Mesendoderm (in vitro differentiated cells): ENCODE results near the gene PLPP1. TPM values are rescaled to one million over a fixed set of nuclear protein-coding genes. Genes with fewer than 3 reads are reported as not detected.
A peak's percentile ranks its signal among the peaks of the same experiment; 100 is the strongest.

Experiments used
- DNase-seq: peaks from one replicate; pipeline ENCODE4 v3.0.0; 2013
- H2AK5ac ChIP-seq: 2 replicates; pipeline ENCODE4 v1.6.1; 2013; ENCODE audit warnings: low read length, inconsistent platforms
- H2BK120ac ChIP-seq: 2 replicates; pipeline ENCODE4 v1.6.1; 2013; ENCODE audit warnings: low read depth, mild to moderate bottlenecking, low read length, moderate library complexity, mixed read lengths
- H2BK15ac ChIP-seq: replicated peaks from 2 replicates; pipeline ENCODE4 v1.6.1; 2013; ENCODE audit warnings: low read depth, mild to moderate bottlenecking, moderate library complexity
- H2BK5ac ChIP-seq: 2 replicates; pipeline ENCODE4 v1.6.1; 2013; ENCODE audit warnings: low read length, inconsistent platforms
- H3K18ac ChIP-seq: 2 replicates; pipeline ENCODE4 v1.6.1; 2013; ENCODE audit warnings: mild to moderate bottlenecking, low read length, mixed read lengths
- H3K23ac ChIP-seq: one replicate; pipeline ENCODE4 v1.6.1; 2013; ENCODE audit warnings: low read length
- H3K27ac ChIP-seq: 2 replicates; pipeline ENCODE4 v1.5.1; 2013; ENCODE audit warnings: low read depth, mild to moderate bottlenecking, inconsistent platforms, low read length, moderate library complexity
- H3K27me3 ChIP-seq: 2 replicates; pipeline ENCODE4 v1.6.1; 2013; ENCODE audit warnings: low read length, control low read depth, mild to moderate bottlenecking, inconsistent platforms; ENCODE audit not compliant: insufficient read depth, poor library complexity
- H3K36me3 ChIP-seq: 2 replicates; pipeline ENCODE4 v1.6.1; 2013; ENCODE audit warnings: low read length, inconsistent platforms; ENCODE audit not compliant: control insufficient read depth, insufficient read depth
- H3K4ac ChIP-seq: one replicate; pipeline ENCODE4 v1.6.1; 2013; ENCODE audit warnings: low read depth, mild to moderate bottlenecking, low read length, moderate library complexity
- H3K4me1 ChIP-seq: 2 replicates; pipeline ENCODE4 v1.6.1; 2013; ENCODE audit warnings: low read depth, low read length, inconsistent platforms; ENCODE audit not compliant: control insufficient read depth
- H3K4me2 ChIP-seq: 2 replicates; pipeline ENCODE4 v1.6.1; 2013; ENCODE audit warnings: low read length
- H3K4me3 ChIP-seq: 2 replicates; pipeline ENCODE4 v1.5.1; 2013; ENCODE audit warnings: mild to moderate bottlenecking, low read length
- H3K56ac ChIP-seq: one replicate; pipeline ENCODE4 v1.6.1; 2013; ENCODE audit warnings: low read length
- H3K79me1 ChIP-seq: 2 replicates; pipeline ENCODE4 v1.6.1; 2013; ENCODE audit warnings: low read length, inconsistent platforms
- H3K79me2 ChIP-seq: 2 replicates; pipeline ENCODE4 v1.6.1; 2013; ENCODE audit warnings: mild to moderate bottlenecking, low read length; ENCODE audit not compliant: control insufficient read depth, insufficient read depth
- H3K9ac ChIP-seq: 2 replicates; pipeline ENCODE4 v1.6.1; 2013; ENCODE audit warnings: low read length, inconsistent platforms
- H4K5ac ChIP-seq: one replicate; pipeline ENCODE4 v1.6.1; 2013; ENCODE audit warnings: low read length
- H4K8ac ChIP-seq: one replicate; pipeline ENCODE4 v1.6.1; 2013; ENCODE audit warnings: low read depth, mild to moderate bottlenecking, control low read depth, low read length, moderate library complexity
- WGBS: extraction: QIAGEN DNeasy Blood & Tissue Kit; methylation state at CpG from one replicate; pipeline ENCODE4 v1.1.7; 2013; ENCODE audit warnings: low lambda C conversion rate, missing lambda C conversion rate; ENCODE audit not compliant: insufficient coverage; ENCODE audit errors: extremely low coverage; 5-methylcytosine and 5-hydroxymethylcytosine counted together
- polyA plus RNA-seq, 2 experiments: library from polyadenylated mRNA; stranded (reverse); fragments of 200-250 nt; gene quantifications; one replicate each; pipeline ENCODE4 v1.2.3, GENCODE V29; 2013

PLPP1 gene
- polyA plus RNA-seq (2013, experiment 1 of 2): 14.6 TPM
- 14.9 TPM for polyA plus RNA-seq (2013, experiment 2 of 2)

- Histone ChIP-seq H2BK5ac (peak within 1 kb of the TSS; percentile 92), H3K79me1 (peaks cover 3% of the 10 kb centered on the region), H3K56ac (peak within 1 kb of the TSS; percentile 96), H3K9ac (peak within 1 kb of the TSS; percentile 88), H2AK5ac (no peak within 1 kb of the TSS), H3K79me2 (peaks cover 33% of the 10 kb centered on the region), H3K18ac (peak within 1 kb of the TSS; percentile 88), H3K27ac (peak within 1 kb of the TSS; percentile 94), H2BK120ac (no peak within 1 kb of the TSS), H2BK15ac (no peak within 1 kb of the TSS), H3K4me3 (peak within 1 kb of the TSS; percentile 66), H4K8ac (no peak within 1 kb of the TSS), H3K23ac (peak within 1 kb of the TSS; percentile 26), H3K4me1 (peaks cover 1% of the 10 kb centered on the region), H4K5ac (no peak within 1 kb of the TSS), H3K4ac (peak within 1 kb of the TSS; percentile 62), H3K27me3 (no peaks in the 10 kb centered on the region), H3K4me2 (peak within 1 kb of the TSS; percentile 78), H3K36me3 (no peaks in the 10 kb centered on the region)
- WGBS: no CpG with 5 or more reads among the region's 91 CpGs
- peak; percentile 93 for DNase-seq
Observed at GRCh38 chr5:55534436-55535198, at the start of gene PLPP1. Gene PLPP1, minus strand, starts transcription at chr5:55534964. Its CDS starts 335 bp downstream, at chr5:55534629.

GRCh38 chr5:55583578-55583977 is 48.8 kb upstream of the PLPP1 start:
- no CpG with 5 or more reads among the region's 9 CpGs for WGBS
- H3K4me2 ChIP-seq: no peak overlapping the region
- H3K4me1 ChIP-seq: no peaks in the 10 kb centered on the region
- H4K8ac ChIP-seq: no peak overlapping the region
- H3K27me3 ChIP-seq: no peaks in the 10 kb centered on the region
- no peak overlapping the region for H3K23ac ChIP-seq
- DNase-seq: no peak
- no peak overlapping the region for H2BK120ac ChIP-seq
- H3K36me3 ChIP-seq: no peaks in the 10 kb centered on the region
- H4K5ac ChIP-seq: no peak overlapping the region
- no peaks in the 10 kb centered on the region for H3K79me1 ChIP-seq
- H3K79me2 ChIP-seq: no peaks in the 10 kb centered on the region
- no peak overlapping the region for H3K27ac ChIP-seq
- H2BK5ac ChIP-seq: no peak overlapping the region
- H2BK15ac ChIP-seq: no peak overlapping the region
- no peak overlapping the region for H3K9ac ChIP-seq
- no peak overlapping the region for H3K4ac ChIP-seq
- no peak overlapping the region for H3K4me3 ChIP-seq
- no peak overlapping the region for H3K18ac ChIP-seq
- H2AK5ac ChIP-seq: no peak overlapping the region
- H3K56ac ChIP-seq: no peak overlapping the region

GRCh38 chr5:55582256-55582655 is 47.5 kb upstream of the PLPP1 start:
- no peak overlapping the region for H3K18ac ChIP-seq
- H3K4ac ChIP-seq: no peak overlapping the region
- H2BK5ac ChIP-seq: no peak overlapping the region
- H2BK15ac ChIP-seq: no peak overlapping the region
- no peaks in the 10 kb centered on the region for H3K79me2 ChIP-seq
- H3K27me3 ChIP-seq: no peaks in the 10 kb centered on the region
- WGBS: no CpG with 5 or more reads among the region's 2 CpGs
- H3K9ac ChIP-seq: no peak overlapping the region
- no peaks in the 10 kb centered on the region for H3K79me1 ChIP-seq
- H3K36me3 ChIP-seq: no peaks in the 10 kb centered on the region
- H2AK5ac ChIP-seq: no peak overlapping the region
- H2BK120ac ChIP-seq: no peak overlapping the region
- DNase-seq: no peak
- H3K27ac ChIP-seq: no peak overlapping the region
- no peak overlapping the region for H3K4me3 ChIP-seq
- H3K4me1 ChIP-seq: no peaks in the 10 kb centered on the region
- no peak overlapping the region for H4K8ac ChIP-seq
- no peak overlapping the region for H3K56ac ChIP-seq
- no peak overlapping the region for H3K4me2 ChIP-seq
- no peak overlapping the region for H4K5ac ChIP-seq
- no peak overlapping the region for H3K23ac ChIP-seq

GRCh38 chr5:55580042-55580441 is 45.3 kb upstream of the PLPP1 start:
- H3K9ac ChIP-seq: no peak overlapping the region
- H3K4me2 ChIP-seq: no peak overlapping the region
- no CpG with 5 or more reads among the region's 6 CpGs for WGBS

GRCh38 chr5:55578771-55579170 is 44.0 kb upstream of the PLPP1 start:
- peak; percentile 74 for DNase-seq
- H3K4ac ChIP-seq: no peak overlapping the region
- H3K27me3 ChIP-seq: no peaks in the 10 kb centered on the region
- H3K23ac ChIP-seq: no peak overlapping the region
- no peak overlapping the region for H3K18ac ChIP-seq
- H3K56ac ChIP-seq: no peak overlapping the region
- no peaks in the 10 kb centered on the region for H3K36me3 ChIP-seq
- no peak overlapping the region for H4K8ac ChIP-seq
- no peak overlapping the region for H2BK120ac ChIP-seq
- no peak overlapping the region for H2BK5ac ChIP-seq
- no peak overlapping the region for H2AK5ac ChIP-seq
- H3K4me2 ChIP-seq: no peak overlapping the region
- H3K79me2 ChIP-seq: no peaks in the 10 kb centered on the region
- H3K9ac ChIP-seq: no peak overlapping the region
- H2BK15ac ChIP-seq: no peak overlapping the region
- H3K4me3 ChIP-seq: no peak overlapping the region
- no peaks in the 10 kb centered on the region for H3K79me1 ChIP-seq
- H3K4me1 ChIP-seq: no peaks in the 10 kb centered on the region
- no peak overlapping the region for H3K27ac ChIP-seq
- H4K5ac ChIP-seq: no peak overlapping the region

More at GRCh38 chr5:55580042-55580441, 45.3 kb upstream of the PLPP1 start:
- H3K18ac ChIP-seq: peak overlapping the region; percentile 56
- H4K5ac ChIP-seq: no peak overlapping the region
- H3K23ac ChIP-seq: no peak overlapping the region
- H3K36me3 ChIP-seq: no peaks in the 10 kb centered on the region
- DNase-seq: no peak
- no peak overlapping the region for H3K27ac ChIP-seq
- H3K4me3 ChIP-seq: no peak overlapping the region
- H2BK5ac ChIP-seq: no peak overlapping the region
- no peaks in the 10 kb centered on the region for H3K79me1 ChIP-seq
- H2BK15ac ChIP-seq: no peak overlapping the region
- H3K79me2 ChIP-seq: no peaks in the 10 kb centered on the region
- no peak overlapping the region for H3K56ac ChIP-seq
- no peak overlapping the region for H4K8ac ChIP-seq
- no peaks in the 10 kb centered on the region for H3K27me3 ChIP-seq
- H3K4ac ChIP-seq: no peak overlapping the region
- no peaks in the 10 kb centered on the region for H3K4me1 ChIP-seq
- no peak overlapping the region for H2AK5ac ChIP-seq
- H2BK120ac ChIP-seq: no peak overlapping the region
